NCI-H345 treated with DMSO at 0.1 percent for 48 hours (cell line): ENCODE results near the gene BMI1.
"Not testable (repeated sequence)": the region's sequence is repeated elsewhere in the genome, so short reads cannot be mapped to it uniquely, and the experiment has no call there.

Source experiments
- DNase-seq: peaks from one replicate; lab custom pipeline; 2025; ENCODE audit not compliant: unreplicated experiment; lab: John Stamatoyannopoulos, UW

Gene BMI1

GRCh38 chr10:22320591-22321155 is at the start of gene BMI1:
Gene BMI1, plus strand, starts transcription at chr10:22321099. Its CDS starts 5,351 bp downstream, at chr10:22326450.
- DNase-seq: peak; percentile 47

- DNase-seq: no peak
Measured at GRCh38 chr10:22271786-22272185, 49.1 kb upstream of the BMI1 start.

GRCh38 chr10:22278441-22278782 is 42.5 kb upstream of the BMI1 start:
- no peak for DNase-seq

GRCh38 chr10:22280078-22280477 is 40.8 kb upstream of the BMI1 start:
- DNase-seq: no peak

GRCh38 chr10:22285130-22285529 is 35.8 kb upstream of the BMI1 start:
- DNase-seq: no peak

- no peak for DNase-seq
Measured at GRCh38 chr10:22293747-22294404, 27.0 kb upstream of the BMI1 start.

GRCh38 chr10:22294694-22295093 is 26.2 kb upstream of the BMI1 start:
- DNase-seq: no peak

- no peak for DNase-seq
Measured at GRCh38 chr10:22301193-22301592, 19.7 kb upstream of the BMI1 start.

- DNase-seq: no peak
Measured at GRCh38 chr10:22303461-22303860, 17.4 kb upstream of the BMI1 start.

GRCh38 chr10:22305721-22306120 is 15.2 kb upstream of the BMI1 start:
- DNase-seq: no peak

- no peak for DNase-seq
Measured at GRCh38 chr10:22308390-22308789, 12.5 kb upstream of the BMI1 start.

GRCh38 chr10:22309180-22310000 is 11.5 kb upstream of the BMI1 start:
- no peak for DNase-seq

GRCh38 chr10:22310012-22310411 is 10.9 kb upstream of the BMI1 start:
- not testable (repeated sequence) for DNase-seq

- DNase-seq: no peak
Measured at GRCh38 chr10:22310928-22311327, 10.0 kb upstream of the BMI1 start.

- DNase-seq: no peak
Measured at GRCh38 chr10:22314852-22315251, 6.0 kb upstream of the BMI1 start.

- no peak for DNase-seq
Measured at GRCh38 chr10:22315455-22316285, 5.2 kb upstream of the BMI1 start.

- DNase-seq: peak; percentile 23
Measured at GRCh38 chr10:22316286-22317075, 4.4 kb upstream of the BMI1 start, which contains the start of gene COMMD3. Gene COMMD3, plus strand, starts transcription at chr10:22316388. Its CDS starts 30 bp downstream, at chr10:22316418.

GRCh38 chr10:22317076-22317370 is 3.9 kb upstream of the BMI1 start:
- no peak for DNase-seq

- DNase-seq: no peak
Measured at GRCh38 chr10:22317771-22318565, 2.9 kb upstream of the BMI1 start.

- DNase-seq: no peak
Measured at GRCh38 chr10:22318772-22319171, 2.1 kb upstream of the BMI1 start.
